CD14-positive monocyte (primary cell): ENCODE results near the gene HS6ST3. TPM values are rescaled to one million over a fixed set of nuclear protein-coding genes. Genes with fewer than 3 reads are reported as not detected.

Experiments
- DNase-seq, 3 donors: peaks; one replicate each; pipeline ENCODE4 v3.0.0-alpha.2; 2011 to 2022
- H2AFZ ChIP-seq: 2 replicates; pipeline ENCODE4 v1.6.0; 2012; ENCODE audit warnings: mild to moderate bottlenecking, low read depth, low read length, inconsistent platforms; ENCODE audit not compliant: insufficient read depth, poor library complexity, severe bottlenecking
- H3K27ac ChIP-seq, 2 donors: 1 replicate in 1 of 2; 2 replicates in 1 of 2; pipeline ENCODE4 v1.5.1; 2012 to 2013; ENCODE audit warnings: low read length in 2 of 2, control low read depth in 1 of 2, inconsistent platforms in 1 of 2, low read depth in 1 of 2, mild to moderate bottlenecking in 1 of 2
- H3K27me3 ChIP-seq, 2 donors: one replicate each; pipeline versions ENCODE4 v1.6.0 to v1.6.1; 2011 to 2013; ENCODE audit warnings: low read length in 2 of 2; ENCODE audit not compliant: control insufficient read depth in 2 of 2, insufficient read depth in 2 of 2
- H3K36me3 ChIP-seq, 2 donors: replicated peaks in 1 of 2; 1 replicate in 1 of 2; 2 replicates in 1 of 2; pipeline versions ENCODE4 v1.5.1 to v1.6.1; 2012 to 2013; ENCODE audit warnings: low read length in 2 of 2, control low read depth in 1 of 2, inconsistent platforms in 1 of 2, mild to moderate bottlenecking in 1 of 2; ENCODE audit not compliant: insufficient read depth in 2 of 2, control insufficient read depth in 1 of 2
- H3K4me1 ChIP-seq, 2 donors: 1 replicate in 1 of 2; 2 replicates in 1 of 2; pipeline versions ENCODE4 v1.5.1 to v1.6.1; 2012 to 2013; ENCODE audit warnings: low read length in 2 of 2, control low read depth in 1 of 2, inconsistent platforms in 1 of 2, mild to moderate bottlenecking in 1 of 2, moderate library complexity in 1 of 2; ENCODE audit not compliant: insufficient read depth in 2 of 2, control insufficient read depth in 1 of 2
- H3K4me2 ChIP-seq: replicated peaks from 2 replicates; pipeline ENCODE3; 2012; ENCODE audit warnings: low read length, moderate library complexity, mild to moderate bottlenecking; ENCODE audit not compliant: poor library complexity, severe bottlenecking; ENCODE audit errors: extremely low read depth
- H3K4me3 ChIP-seq, 3 experiments: fragments of 200-600 bp in 1 of 3; sonication (generic) in 1 of 3; replicated peaks in 1 of 3; 1 replicate in 2 of 3; 2 replicates in 1 of 3; pipeline ENCODE4 v1.5.1; 2011 to 2013; ENCODE audit warnings: low read length in 3 of 3, mild to moderate bottlenecking in 3 of 3, control low read depth in 2 of 3, low read depth in 2 of 3, inconsistent platforms in 1 of 3, moderate library complexity in 1 of 3
- H3K79me2 ChIP-seq: 2 replicates; pipeline ENCODE4 v1.6.0; 2012; ENCODE audit warnings: mild to moderate bottlenecking, control low read depth, inconsistent platforms, low read length, moderate library complexity; ENCODE audit not compliant: insufficient read depth
- H3K9ac ChIP-seq: 2 replicates; pipeline ENCODE4 v1.6.0; 2017; ENCODE audit warnings: low read length, mild to moderate bottlenecking; ENCODE audit not compliant: insufficient read depth, poor library complexity, severe bottlenecking
- H3K9me3 ChIP-seq, 2 donors: replicated peaks in 1 of 2; 1 replicate in 1 of 2; 2 replicates in 1 of 2; pipeline versions ENCODE4 v1.5.1 to v1.6.1; 2012 to 2013; ENCODE audit warnings: low read length in 2 of 2, control low read depth in 1 of 2; ENCODE audit not compliant: control insufficient read depth in 1 of 2, insufficient read depth in 1 of 2
- H4K20me1 ChIP-seq: 2 replicates; pipeline ENCODE4 v1.6.0; 2012; ENCODE audit warnings: mild to moderate bottlenecking, low read length, control low read depth, moderate library complexity; ENCODE audit not compliant: insufficient read depth
- H3K27ac Mint-ChIP-seq, 7 donors: one replicate each; pipeline ENCODE4 v1.8.0; 2020; ENCODE audit warnings: mild to moderate bottlenecking in 7 of 7, mixed read lengths in 7 of 7, moderate library complexity in 6 of 7, inconsistent platforms in 2 of 7
- H3K27me3 Mint-ChIP-seq, 3 donors: one replicate each; pipeline ENCODE4 v1.8.0; 2021 to 2022; ENCODE audit warnings: low read depth in 3 of 3, mild to moderate bottlenecking in 3 of 3, mixed read lengths in 3 of 3, moderate library complexity in 3 of 3, inconsistent platforms in 1 of 3
- H3K36me3 Mint-ChIP-seq, 2 donors: one replicate each; pipeline ENCODE4 v1.8.0; 2020; ENCODE audit warnings: mixed read lengths in 2 of 2, inconsistent platforms in 1 of 2, mild to moderate bottlenecking in 1 of 2
- H3K4me1 Mint-ChIP-seq: one replicate; pipeline ENCODE4 v1.8.0; 2020; ENCODE audit warnings: mild to moderate bottlenecking, mixed read lengths
- H3K4me3 Mint-ChIP-seq, 2 donors: one replicate each; pipeline ENCODE4 v1.8.0; 2020; ENCODE audit warnings: mild to moderate bottlenecking in 2 of 2, mixed read lengths in 2 of 2, moderate library complexity in 1 of 2
- H3K9me3 Mint-ChIP-seq, 7 donors: one replicate each; pipeline ENCODE4 v1.8.0; 2020 to 2022; ENCODE audit warnings: mixed read lengths in 7 of 7, mild to moderate bottlenecking in 6 of 7, moderate library complexity in 6 of 7, inconsistent platforms in 2 of 7
- CTCF ChIP-seq: fragments of 200-600 bp; IDR thresholded peaks from one replicate; pipeline ENCODE4 v1.8.0; 2022; ENCODE audit warnings: antibody characterized with exemption, mild to moderate bottlenecking
- whole genome bisulfite sequencing: methylation state at CpG from one replicate; pipeline ENCODE4 v1.1.5; 2013; ENCODE audit warnings: missing lambda C conversion rate; ENCODE audit not compliant: insufficient coverage; 5-methylcytosine and 5-hydroxymethylcytosine counted together
- intact Hi-C, 2 donors: fragments of 100-400 bp; cut with micrococcal nuclease; formaldehyde crosslinking; loops; one replicate each; pipeline versions ENCODE4 v1.15.0 to v1.15.1; 2023
- polyA plus RNA-seq, 3 donors: library from polyadenylated mRNA; depleted of rRNA in 1 of 3; unstranded in 2 of 3; stranded (reverse) in 1 of 3; fragments of 300-500 nt in 2 of 3; fragments of >200 nt in 1 of 3; fragmentation: Illumina TruSeq in 2 of 3; gene quantifications; 1 replicate in 2 of 3; 2 replicates in 1 of 3; pipeline ENCODE4 v1.2.3, GENCODE V29; 2012 to 2021

The HS6ST3 gene
- polyA plus RNA-seq, 3 donors = not detected

- intact Hi-C loops = no loop called here
- Histone ChIP-seq H3K4me2 (no peak overlapping the region), H3K27ac (no peak overlapping the region), H3K9me3 (peaks cover 7 to 16% of the 10 kb centered on the region in 2 donors), H3K4me1 (no peaks in the 10 kb centered on the region), H3K9ac (no peak overlapping the region), H3K27me3 (no peaks in the 10 kb centered on the region), H3K4me3 (no peak overlapping the region), H3K79me2 (no peaks in the 10 kb centered on the region), H2AFZ (no peak overlapping the region), H3K36me3 (no peaks in the 10 kb centered on the region), H4K20me1 (no peaks in the 10 kb centered on the region)
- Mint-ChIP-seq H3K4me3 (no peak overlapping the region), H3K4me1 (no peaks in the 10 kb centered on the region), H3K9me3 (peaks cover 0 to 10% (median 5%) of the 10 kb centered on the region in 7 donors), H3K27me3 (peaks cover 0 to 2% (median 0%) of the 10 kb centered on the region in 3 donors), H3K36me3 (no peaks in the 10 kb centered on the region), H3K27ac (no peak overlapping the region)
- no peak for DNase-seq
- no peak for TF ChIP-seq CTCF
These were observed 591.9 kb downstream of the HS6ST3 start for GRCh38 chr13:96681766-96682165.

GRCh38 chr13:96684469-96684868 lies 594.6 kb downstream of the HS6ST3 start:
- 100% methylated on average over 3 of the region's 4 CpGs for WGBS
- Mint-ChIP-seq H3K4me3 (no peak overlapping the region), H3K9me3 (peaks cover 0 to 4% (median 3%) of the 10 kb centered on the region in 7 donors), H3K4me1 (no peaks in the 10 kb centered on the region), H3K27me3 (no peaks in the 10 kb centered on the region), H3K36me3 (no peaks in the 10 kb centered on the region), H3K27ac (no peak overlapping the region)
- Histone ChIP-seq H4K20me1 (no peaks in the 10 kb centered on the region), H3K79me2 (no peaks in the 10 kb centered on the region), H3K36me3 (no peaks in the 10 kb centered on the region), H3K9ac (no peak overlapping the region), H3K27ac (no peak overlapping the region), H3K9me3 (peaks cover 7 to 10% of the 10 kb centered on the region in 2 donors), H3K4me2 (no peak overlapping the region), H2AFZ (no peak overlapping the region), H3K4me3 (no peak overlapping the region), H3K4me1 (no peaks in the 10 kb centered on the region), H3K27me3 (no peaks in the 10 kb centered on the region)
- no peak for DNase-seq
- intact Hi-C loops = no loop called here
- no peak for TF ChIP-seq CTCF
